ENCODE measurements around the gene GEMIN4.

GRCh38 chr17:759964-760363, 7.9 kb upstream of the GEMIN4 start:
- TF ChIP-seq CTCF (conservative IDR thresholded peaks at IDR 0.05 in 1 of 2, IDR thresholded peaks at IDR 0.05 in 1 of 2; ENCODE audit: low read depth in 1 of 2, low read length in 2 of 2) (no peak), EZH2 (IDR thresholded peaks at IDR 0.05; ENCODE audit: low read length, missing control alignments) (no peak)
